ENCODE data around the gene FOXC2.

DNA sequence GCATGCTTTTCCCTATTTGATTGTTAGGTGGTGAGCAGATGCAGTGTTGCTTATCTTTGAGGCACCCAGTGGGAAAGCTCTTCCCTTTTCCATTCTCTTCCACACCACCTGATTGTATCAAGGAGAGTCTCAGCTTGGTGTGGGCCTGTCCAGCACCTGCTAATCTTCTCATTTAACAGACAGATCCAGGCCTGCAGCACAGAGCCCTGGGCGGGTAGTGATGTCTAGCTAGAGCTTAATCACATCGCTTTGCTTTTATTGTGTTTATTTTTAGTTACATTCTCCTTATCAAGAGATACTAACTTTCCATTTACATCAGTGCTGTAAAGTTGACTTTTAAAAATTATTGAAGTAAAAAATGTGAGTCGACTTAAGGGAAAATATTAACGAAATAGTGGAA lies 35.9 kb downstream of the FOXC2 start:
- TF ChIP-seq EZH2 (IDR thresholded peaks at IDR 0.05; ENCODE audit: insufficient read depth, poor library complexity, severe bottlenecking) (no peak), EZH2phosphoT487 (IDR thresholded peaks at IDR 0.05; ENCODE audit: insufficient read depth, low read depth) (no peak)

Data from GM23248 (cell line).